HG03095 (cell line): ENCODE measurements around the gene SLC39A12.
"Not testable (repeated sequence)": the region's sequence is repeated elsewhere in the genome, so short reads cannot be mapped to it uniquely, and the experiment has no call there.

Source experiments
- ATAC-seq: cut with Tn5 transposase; IDR thresholded peaks from one replicate; pipeline ENCODE4 v1.9.1; 2021; ENCODE audit warnings: moderate library complexity; ENCODE audit not compliant: unreplicated experiment

The SLC39A12 gene

DNA sequence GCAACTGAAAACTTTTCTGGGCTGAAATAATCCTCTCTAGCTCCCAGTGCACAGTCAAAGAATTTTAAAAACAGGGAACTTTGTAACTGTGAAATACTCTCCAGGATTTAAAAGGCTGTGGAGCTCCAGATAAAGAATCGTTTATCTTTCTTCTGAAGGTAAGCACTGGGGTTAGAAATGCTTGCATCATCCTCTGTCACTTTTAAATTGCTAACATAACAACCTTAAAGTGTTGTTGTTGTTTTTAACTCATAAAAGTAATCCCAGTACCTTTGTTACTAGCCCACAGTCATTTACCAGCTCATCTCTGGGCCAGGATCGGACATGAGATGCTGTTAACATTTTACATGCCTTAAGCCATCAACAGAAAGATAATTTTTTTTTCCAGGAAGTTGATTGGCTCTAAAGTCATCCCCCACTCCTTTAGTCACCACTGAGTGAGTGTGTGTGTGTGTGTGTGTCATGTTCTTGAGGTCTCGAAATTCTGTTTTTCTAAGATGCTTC is at the start of gene SLC39A12:
SLC39A12 (plus strand) TSS at position 51 of the 504 bp plus-strand sequence. CDS start 1,359 bp downstream, outside the sequence.
- ATAC-seq = no peak

DNA sequence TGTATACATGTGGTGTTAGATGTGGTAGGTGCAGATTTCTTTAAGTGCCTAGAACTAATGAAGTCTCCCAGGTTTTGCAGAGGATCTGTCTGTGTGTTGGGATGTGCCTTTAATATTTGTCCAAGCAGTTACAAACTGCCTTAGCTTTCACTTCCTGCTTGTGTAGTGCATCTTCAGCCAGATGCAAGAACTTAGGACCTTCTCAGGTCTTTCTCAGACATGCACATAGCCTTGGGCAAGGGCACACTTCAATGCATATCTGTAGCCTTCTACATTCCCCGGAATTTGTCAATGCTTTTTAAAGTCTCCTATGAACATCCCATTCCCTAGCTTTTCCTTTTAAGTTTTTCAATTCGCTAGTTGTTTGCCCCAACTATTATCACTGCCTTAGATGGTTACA is 47.2 kb upstream of the SLC39A12 start:
- ATAC-seq = no peak

GRCh38 chr10:17905491-17905890 is 46.2 kb upstream of the SLC39A12 start:
- ATAC-seq = no peak

- ATAC-seq = no peak
These were observed 45.7 kb upstream of the SLC39A12 start for GRCh38 chr10:17906002-17906401.

DNA sequence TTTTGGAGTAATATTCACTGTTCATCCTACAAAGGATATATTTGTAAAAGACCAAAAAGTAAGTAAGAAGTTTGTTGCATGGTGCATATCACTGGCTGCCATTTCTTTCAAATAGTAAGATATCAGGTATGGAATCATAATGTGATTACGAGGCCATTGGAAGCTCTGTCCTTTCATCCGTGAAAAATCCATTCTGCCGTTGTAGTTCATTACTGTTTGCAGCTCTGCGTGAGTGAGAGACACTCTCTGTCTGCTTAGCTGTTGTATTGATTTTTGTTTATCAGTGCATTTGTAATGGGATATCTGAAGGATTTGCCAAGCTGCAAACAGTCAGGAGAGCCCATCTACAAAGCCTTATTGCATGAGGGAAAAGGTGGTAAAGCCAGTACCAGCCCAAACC is 44.1 kb upstream of the SLC39A12 start:
- ATAC-seq = no peak

GRCh38 chr10:17910125-17910789 is 41.5 kb upstream of the SLC39A12 start:
- ATAC-seq = no peak

GRCh38 chr10:17912754-17913153 is 39.0 kb upstream of the SLC39A12 start:
- no peak for ATAC-seq

DNA sequence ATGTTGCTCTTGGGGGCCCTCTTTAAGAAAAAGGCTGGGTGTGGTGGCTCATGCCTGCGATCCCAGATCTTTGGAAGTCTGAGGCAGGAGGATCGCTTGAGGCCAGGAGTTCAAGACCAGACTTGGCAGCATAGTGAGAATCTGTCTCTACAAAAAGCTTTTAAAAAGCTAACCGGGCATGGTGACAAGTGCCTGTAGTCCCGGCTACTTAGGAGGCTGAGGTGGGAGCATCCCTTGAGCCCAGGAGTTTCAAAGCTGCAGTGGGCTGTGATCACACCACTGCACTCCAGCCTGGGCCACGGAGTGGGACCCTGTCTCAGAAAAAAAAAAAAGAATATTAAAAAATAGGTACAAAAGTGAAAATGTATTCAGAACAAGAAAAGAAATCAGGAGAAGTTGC is 38.1 kb upstream of the SLC39A12 start:
- no peak for ATAC-seq

DNA sequence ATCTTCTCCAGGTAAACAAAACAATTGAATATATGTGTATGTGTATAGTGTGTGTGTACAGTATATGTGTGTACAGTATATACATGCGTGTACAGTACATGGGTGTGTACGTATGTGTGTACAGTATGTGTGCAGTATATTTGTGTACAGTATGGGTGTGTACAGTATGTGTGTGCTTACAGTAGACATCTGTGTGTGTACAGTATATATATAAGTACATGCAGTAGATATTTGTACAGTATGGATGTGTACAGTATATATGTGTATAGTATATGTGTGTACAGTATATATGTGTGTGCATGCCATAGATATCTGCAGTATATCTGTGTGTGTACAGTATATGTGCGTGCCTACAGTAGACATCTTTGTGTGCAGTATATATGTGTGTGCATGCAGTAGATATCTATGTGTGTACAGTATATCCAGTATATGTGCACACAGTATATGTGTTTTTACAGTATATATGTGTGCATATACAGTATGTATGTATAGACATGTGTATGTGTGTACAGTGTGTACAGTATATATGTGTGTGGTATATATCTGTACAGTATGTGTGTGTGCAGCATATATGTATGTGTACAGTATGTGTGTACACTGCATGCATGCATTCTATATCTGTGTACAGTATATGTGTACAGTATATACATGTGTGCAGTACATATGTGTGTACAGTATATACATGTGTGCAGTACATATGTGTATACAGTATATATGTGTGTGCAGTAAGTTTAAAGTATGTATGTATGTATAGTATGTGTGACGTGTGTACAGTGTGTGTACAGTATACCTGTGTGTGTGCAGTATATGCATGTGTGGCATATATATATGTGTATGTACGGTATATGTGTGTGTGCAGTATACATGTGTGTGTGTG is 37.3 kb upstream of the SLC39A12 start:
- ATAC-seq = no peak

- no peak for ATAC-seq
These were observed 36.5 kb upstream of the SLC39A12 start for GRCh38 chr10:17915181-17915580.

DNA sequence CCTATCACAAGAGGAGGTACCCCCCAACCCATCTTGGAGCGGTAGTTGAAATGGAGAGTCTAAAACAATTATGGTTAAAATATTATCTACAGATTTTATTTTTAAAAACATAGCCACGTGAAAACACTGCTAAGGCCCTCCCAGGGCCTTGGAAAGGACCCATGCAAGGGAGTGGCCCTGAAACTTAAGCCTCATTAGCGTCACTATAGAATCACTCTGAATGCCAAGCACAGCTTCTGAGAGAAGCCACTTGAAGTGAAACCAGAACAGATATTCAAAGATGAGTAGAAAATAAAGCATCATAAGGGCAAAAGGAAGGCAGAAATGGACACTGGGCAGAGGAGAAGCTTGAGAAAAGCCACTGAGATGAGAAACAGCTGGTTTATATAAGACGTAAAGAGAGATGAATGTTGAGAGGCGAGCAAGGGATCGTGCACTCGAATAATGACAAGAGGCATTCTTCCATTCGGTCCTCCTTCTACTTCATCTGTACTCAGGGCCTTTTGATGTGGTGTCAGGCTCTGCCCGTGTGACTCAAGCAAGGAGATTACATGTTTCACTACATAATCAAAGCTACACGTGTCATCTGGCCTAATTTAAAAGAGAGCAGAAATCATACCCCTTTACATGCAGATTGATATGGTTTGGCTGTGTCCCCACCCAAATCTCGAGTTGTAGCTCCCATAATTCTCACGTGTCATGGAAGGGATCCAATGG is 33.4 kb upstream of the SLC39A12 start:
- no peak for ATAC-seq

DNA sequence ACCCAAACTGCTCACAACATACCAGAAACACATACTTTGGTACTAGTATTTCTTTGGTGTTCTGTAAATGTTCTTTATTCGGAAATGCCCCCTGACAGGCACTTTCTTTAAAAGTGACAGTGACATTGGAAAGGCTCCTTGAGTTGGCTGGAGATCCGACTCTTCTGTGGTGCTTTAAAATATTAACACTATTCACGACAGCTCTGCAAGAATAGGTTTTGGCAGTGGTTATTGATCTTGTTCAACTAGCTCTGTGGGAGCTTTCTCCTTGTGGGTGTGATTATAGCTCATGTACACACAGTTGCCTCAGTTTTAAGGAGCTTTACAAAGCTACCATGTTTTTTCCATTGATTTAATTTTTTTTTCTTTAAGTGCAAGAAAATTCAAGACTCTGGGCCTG is 30.3 kb upstream of the SLC39A12 start:
- ATAC-seq = no peak

- ATAC-seq = no peak
These were observed 28.0 kb upstream of the SLC39A12 start for GRCh38 chr10:17923728-17924127.

- no peak for ATAC-seq
These were observed 8.5 kb upstream of the SLC39A12 start for GRCh38 chr10:17943033-17943745.

DNA sequence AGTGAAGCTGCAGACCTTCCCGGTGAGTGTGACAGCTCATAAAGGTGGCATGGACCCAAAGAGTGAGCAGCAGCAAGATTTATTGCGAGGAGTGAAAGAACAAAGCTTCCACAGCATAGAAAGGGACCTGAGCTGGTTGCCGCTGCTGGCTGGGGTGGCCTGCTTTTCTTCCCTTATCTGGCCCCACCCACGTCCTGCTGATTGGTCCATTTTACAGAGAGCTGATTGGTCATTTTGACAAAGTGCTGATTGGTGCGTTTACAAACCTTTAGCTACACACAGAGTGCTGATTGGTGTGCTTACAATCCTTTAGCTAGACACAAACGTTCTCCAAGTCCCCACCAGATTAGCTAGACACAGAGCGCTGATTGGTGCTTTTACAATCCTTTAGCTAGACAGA is 1.4 kb upstream of the SLC39A12 start:
- not testable (repeated sequence) for ATAC-seq

GRCh38 chr10:17950726-17951125 is 992 bp upstream of the SLC39A12 start:
- ATAC-seq = no peak

GRCh38 chr10:17954372-17954771 is 2.7 kb downstream of the SLC39A12 start:
- not testable (repeated sequence) for ATAC-seq

- no peak for ATAC-seq
These were observed 3.1 kb downstream of the SLC39A12 start for GRCh38 chr10:17954861-17955260.

- no peak for ATAC-seq
These were observed 6.3 kb downstream of the SLC39A12 start for GRCh38 chr10:17958049-17958448.

DNA sequence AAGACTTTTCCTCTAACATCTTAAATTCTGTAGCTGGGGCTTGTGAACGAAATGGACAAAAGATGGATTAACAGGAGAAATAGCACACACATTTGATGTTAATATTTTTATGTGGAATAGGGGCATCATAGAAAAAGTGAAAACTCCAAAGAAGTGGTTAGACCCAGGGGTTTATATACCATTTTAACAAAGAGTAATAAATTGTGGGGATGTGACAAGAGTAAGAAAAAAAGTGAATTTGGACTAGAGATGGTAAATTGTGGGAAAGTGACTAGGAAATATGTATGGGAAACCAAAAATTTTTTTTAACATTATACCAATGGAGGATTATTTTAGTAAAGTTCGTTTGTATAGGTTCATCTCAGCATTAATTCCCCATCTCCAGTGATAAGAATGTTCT is 8.2 kb downstream of the SLC39A12 start:
- no peak for ATAC-seq
